GM23338 (cell line): ENCODE results near the gene LY86. TPM values are rescaled to one million over a fixed set of nuclear protein-coding genes. Genes with fewer than 3 reads are reported as not detected.

ENCODE experiments used
- ATAC-seq: fragments of 200-7000 bp; cut with Tn5 transposase; 3 replicates; pipeline ENCODE4 v1.9.1; 2020
- DNase-seq: peaks from one replicate; pipeline ENCODE4 v3.0.0-alpha.2; 2015; ENCODE audit warnings: low spot score
- H2AFZ ChIP-seq: fragments of 200-600 bp; sonication (generic); 2 replicates; pipeline ENCODE4 v1.8.0; 2016; ENCODE audit warnings: antibody characterized with exemption, mild to moderate bottlenecking, moderate library complexity
- H3F3A ChIP-seq: fragments of 200-600 bp; sonication (generic); replicated peaks from 2 replicates; pipeline ENCODE4 v1.8.0; 2017; ENCODE audit warnings: antibody characterized with exemption, mixed run types, low read depth
- H3K27ac ChIP-seq: fragments of 200-600 bp; sonication (generic); 2 replicates; pipeline ENCODE4 v1.6.1; 2016; ENCODE audit warnings: low read depth
- H3K27me3 ChIP-seq: fragments of 200-600 bp; sonication (generic); 2 replicates; pipeline ENCODE4 v1.8.0; 2016; ENCODE audit warnings: mild to moderate bottlenecking, mixed run types, moderate library complexity; ENCODE audit not compliant: insufficient read depth
- H3K36me3 ChIP-seq: fragments of 200-600 bp; sonication (generic); 2 replicates; pipeline ENCODE4 v1.8.0; 2016; ENCODE audit warnings: mild to moderate bottlenecking; ENCODE audit not compliant: insufficient read depth
- H3K4me1 ChIP-seq: fragments of 200-600 bp; sonication (generic); 2 replicates; pipeline ENCODE4 v1.8.0; 2016; ENCODE audit warnings: mild to moderate bottlenecking, moderate library complexity; ENCODE audit not compliant: insufficient read depth
- H3K4me2 ChIP-seq: fragments of 200-600 bp; sonication (generic); 2 replicates; pipeline ENCODE4 v1.7.1; 2017; ENCODE audit warnings: mixed run types
- H3K4me3 ChIP-seq: fragments of 200-600 bp; sonication (generic); 2 replicates; pipeline ENCODE4 v1.6.1; 2016; ENCODE audit warnings: mixed run types
- H3K79me2 ChIP-seq: fragments of 200-600 bp; sonication (generic); replicated peaks from 2 replicates; pipeline ENCODE4 v1.8.0; 2017; ENCODE audit warnings: mild to moderate bottlenecking; ENCODE audit not compliant: insufficient read depth
- H3K9me2 ChIP-seq: fragments of 200-600 bp; sonication (generic); 2 replicates; pipeline ENCODE4 v1.8.0; 2017; ENCODE audit not compliant: insufficient read depth
- H4K20me1 ChIP-seq: fragments of 200-600 bp; sonication (generic); replicated peaks from 2 replicates; pipeline ENCODE4 v1.8.0; 2017; ENCODE audit warnings: mild to moderate bottlenecking; ENCODE audit not compliant: insufficient read depth
- H3K27ac Mint-ChIP-seq: 2 replicates; pipeline ENCODE4 v1.8.0; 2020; ENCODE audit warnings: inconsistent platforms, mild to moderate bottlenecking, moderate library complexity, mixed read lengths
- H3K27me3 Mint-ChIP-seq: 3 replicates; pipeline ENCODE4 v1.8.0; 2022; ENCODE audit warnings: low read depth, mild to moderate bottlenecking, moderate library complexity, mixed read lengths, inconsistent platforms; ENCODE audit not compliant: insufficient read depth, poor library complexity
- H3K36me3 Mint-ChIP-seq: 3 replicates; pipeline ENCODE4 v1.8.0; 2021; ENCODE audit warnings: low read depth, mild to moderate bottlenecking, inconsistent platforms, moderate library complexity, mixed read lengths
- H3K4me1 Mint-ChIP-seq: 3 replicates; pipeline ENCODE4 v1.8.0; 2020; ENCODE audit warnings: mild to moderate bottlenecking, inconsistent platforms, mixed read lengths
- H3K4me3 Mint-ChIP-seq: 3 replicates; pipeline ENCODE4 v1.8.0; 2021; ENCODE audit warnings: moderate library complexity, mild to moderate bottlenecking, inconsistent platforms, mixed read lengths
- H3K9me3 Mint-ChIP-seq: 3 replicates; pipeline ENCODE4 v1.8.0; 2020; ENCODE audit warnings: moderate library complexity, mild to moderate bottlenecking, inconsistent platforms, mixed read lengths
- CTCF ChIP-seq, 2 experiments: fragments of 200-600 bp in 1 of 2; sonication (generic) in 1 of 2; conservative IDR thresholded peaks; 2 replicates each; pipeline versions ENCODE4 v1.5.1 to v1.6.1; 2016 to 2017; ENCODE audit warnings: antibody characterized with exemption in 2 of 2, low read depth in 2 of 2, mild to moderate bottlenecking in 2 of 2, moderate library complexity in 1 of 2
- ETS1 ChIP-seq: IDR thresholded peaks from 2 replicates; pipeline ENCODE4 v1.6.1; 2016; ENCODE audit warnings: antibody characterized with exemption
- EZH2 ChIP-seq: fragments of 200-600 bp; sonication (generic); IDR thresholded peaks from one replicate; pipeline ENCODE4 v1.8.0; 2017; ENCODE audit warnings: antibody characterized with exemption, mild to moderate bottlenecking, low read depth; ENCODE audit not compliant: unreplicated experiment
- REST ChIP-seq: IDR thresholded peaks from one replicate; pipeline ENCODE4 v1.6.1; 2018; ENCODE audit warnings: antibody characterized with exemption; ENCODE audit not compliant: unreplicated experiment
- STAT1 ChIP-seq: IDR thresholded peaks from one replicate; pipeline ENCODE4 v1.6.1; 2016; ENCODE audit warnings: antibody characterized with exemption; ENCODE audit not compliant: unreplicated experiment
- ZNF462 ChIP-seq: fragments of 250-450 bp; sonication (Bioruptor Pico); IDR thresholded peaks from 2 replicates; pipeline ENCODE4 v1.5.0; 2020; ENCODE audit warnings: mild to moderate bottlenecking, moderate library complexity
- polyA plus RNA-seq: library from polyadenylated mRNA; unstranded; fragments of >200 nt; fragmentation: Nextera tagmentation; extraction: Ambion mirVana; gene quantifications from 2 replicates; pipeline ENCODE4 v1.2.1, GENCODE V29; 2016
- total RNA-seq: library from RNA; depleted of rRNA; stranded (reverse); fragments of >200 nt; shearing (Covaris generic); gene quantifications from 2 replicates; pipeline ENCODE4 v1.2.3, GENCODE V29; 2014

LY86 gene
- total and polyA plus RNA-seq, 2 experiments from 2014 or later: 0.29 TPM; not detected in 1

GRCh38 chr6:6565488-6565887, 23.0 kb upstream of the LY86 start (continued):
- TF ChIP-seq ZNF462: no peak

GRCh38 chr6:6566766-6567165, 21.8 kb upstream of the LY86 start:
- Histone ChIP-seq H4K20me1 (no peaks in the 10 kb centered on the region), H3K79me2 (no peaks in the 10 kb centered on the region), H3K9me2 (no peaks in the 10 kb centered on the region), H3K27ac (no peak overlapping the region), H3K4me3 (no peak overlapping the region), H3K4me1 (no peaks in the 10 kb centered on the region), H3F3A (no peaks in the 10 kb centered on the region), H3K27me3 (no peaks in the 10 kb centered on the region), H2AFZ (no peak overlapping the region), H3K4me2 (no peak overlapping the region), H3K36me3 (no peaks in the 10 kb centered on the region)
- H3K27ac Mint-ChIP-seq: no peak overlapping the region
- ATAC-seq (no peak), DNase-seq (no peak)
- peaks cover 14% of the 10 kb centered on the region for H3K36me3 Mint-ChIP-seq
- H3K4me1 Mint-ChIP-seq: no peaks in the 10 kb centered on the region
- TF ChIP-seq EZH2 (no peak), CTCF (conservative IDR thresholded peaks at IDR 0.05; ENCODE audit: low read depth in 2 of 2) (no peak), REST (no peak), ETS1 (no peak), STAT1 (no peak)
- H3K9me3 Mint-ChIP-seq: peaks cover 15% of the 10 kb centered on the region
- H3K4me3 Mint-ChIP-seq: no peak overlapping the region
- peaks cover 6% of the 10 kb centered on the region for H3K27me3 Mint-ChIP-seq
